ENCODE measurements around the gene SDC3.

DNA sequence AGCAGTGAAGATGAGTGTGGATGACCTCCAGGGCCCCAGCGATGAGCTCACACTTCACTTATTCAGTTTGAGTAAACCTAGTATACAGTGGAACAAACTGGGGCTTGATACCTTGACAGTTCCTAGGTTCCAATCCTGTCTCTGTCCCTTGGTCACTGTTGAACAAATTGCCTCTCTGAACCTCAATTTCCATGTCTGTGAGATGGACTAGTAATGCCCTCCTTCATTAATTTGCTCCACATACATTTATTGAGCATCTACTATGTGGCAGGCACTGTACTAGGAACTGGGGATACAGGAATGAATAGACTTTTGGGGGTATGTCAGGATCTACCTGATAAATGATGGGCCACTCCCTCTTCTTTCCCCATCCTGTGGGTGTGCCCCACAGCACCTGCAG lies 57.3 kb downstream of the SDC3 start:
- TF ChIP-seq, protein P1, sequence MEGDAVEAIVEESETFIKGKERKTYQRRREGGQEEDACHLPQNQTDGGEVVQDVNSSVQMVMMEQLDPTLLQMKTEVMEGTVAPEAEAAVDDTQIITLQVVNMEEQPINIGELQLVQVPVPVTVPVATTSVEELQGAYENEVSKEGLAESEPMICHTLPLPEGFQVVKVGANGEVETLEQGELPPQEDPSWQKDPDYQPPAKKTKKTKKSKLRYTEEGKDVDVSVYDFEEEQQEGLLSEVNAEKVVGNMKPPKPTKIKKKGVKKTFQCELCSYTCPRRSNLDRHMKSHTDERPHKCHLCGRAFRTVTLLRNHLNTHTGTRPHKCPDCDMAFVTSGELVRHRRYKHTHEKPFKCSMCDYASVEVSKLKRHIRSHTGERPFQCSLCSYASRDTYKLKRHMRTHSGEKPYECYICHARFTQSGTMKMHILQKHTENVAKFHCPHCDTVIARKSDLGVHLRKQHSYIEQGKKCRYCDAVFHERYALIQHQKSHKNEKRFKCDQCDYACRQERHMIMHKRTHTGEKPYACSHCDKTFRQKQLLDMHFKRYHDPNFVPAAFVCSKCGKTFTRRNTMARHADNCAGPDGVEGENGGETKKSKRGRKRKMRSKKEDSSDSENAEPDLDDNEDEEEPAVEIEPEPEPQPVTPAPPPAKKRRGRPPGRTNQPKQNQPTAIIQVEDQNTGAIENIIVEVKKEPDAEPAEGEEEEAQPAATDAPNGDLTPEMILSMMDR (IDR thresholded peaks at IDR 0.05; ENCODE audit: low read depth, low read length, poor library complexity, severe bottlenecking) = no peak
- TF ChIP-seq EZH2phosphoT487 (IDR thresholded peaks at IDR 0.05; ENCODE audit: borderline replicate concordance, low read length) = no peak
